ENCODE data around the gene C1RL.

- TF ChIP-seq CTCF (IDR thresholded peaks at IDR 0.05) (no peak), POLR2A (IDR thresholded peaks at IDR 0.05) (no peak)
These were observed 25.6 kb upstream of the C1RL start for GRCh38 chr12:7134396-7135166.
